HG02938 (cell line): ENCODE measurements around the gene IL2RA.
"Not testable (repeated sequence)": the region's sequence is repeated elsewhere in the genome, so short reads cannot be mapped to it uniquely, and the experiment has no call there.

Source experiments
- ATAC-seq: cut with Tn5 transposase; IDR thresholded peaks from one replicate; pipeline ENCODE4 v1.9.1; 2021; ENCODE audit warnings: mild to moderate bottlenecking, moderate library complexity; ENCODE audit not compliant: unreplicated experiment

IL2RA gene

GRCh38 chr10:6017781-6018354 lies 44.3 kb downstream of the IL2RA start:
- no peak for ATAC-seq

DNA sequence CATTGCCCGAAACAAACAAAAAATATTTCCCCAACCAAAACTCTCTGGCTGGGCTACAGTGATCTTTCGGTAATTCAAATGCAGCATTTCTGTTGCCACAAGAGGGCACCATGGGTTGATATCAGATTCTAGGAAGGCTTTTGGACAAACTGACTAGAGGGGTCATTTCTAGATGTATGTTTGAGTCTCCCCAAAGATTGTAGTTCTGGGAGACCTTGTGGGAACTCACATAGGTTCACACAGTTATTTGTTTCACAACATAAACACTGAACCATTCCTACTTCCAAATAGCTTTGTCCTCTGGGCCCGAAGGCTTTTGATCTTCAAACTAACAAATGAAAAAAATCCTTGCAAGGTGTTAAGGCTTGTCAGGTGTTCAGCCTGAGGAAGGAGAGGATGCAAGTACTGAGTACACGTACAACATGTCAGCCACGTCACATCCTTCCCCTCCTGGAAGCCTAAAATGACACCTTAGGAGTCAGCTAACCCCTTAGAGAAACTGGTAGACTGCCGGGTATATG lies 47.9 kb downstream of the IL2RA start:
- ATAC-seq: no peak

GRCh38 chr10:6013413-6014192 lies 48.6 kb downstream of the IL2RA start:
- no peak for ATAC-seq

- ATAC-seq: no peak
Measured at GRCh38 chr10:6012121-6012905, 49.9 kb downstream of the IL2RA start.

GRCh38 chr10:6011558-6011957 lies 50.6 kb downstream of the IL2RA start:
- no peak for ATAC-seq

DNA sequence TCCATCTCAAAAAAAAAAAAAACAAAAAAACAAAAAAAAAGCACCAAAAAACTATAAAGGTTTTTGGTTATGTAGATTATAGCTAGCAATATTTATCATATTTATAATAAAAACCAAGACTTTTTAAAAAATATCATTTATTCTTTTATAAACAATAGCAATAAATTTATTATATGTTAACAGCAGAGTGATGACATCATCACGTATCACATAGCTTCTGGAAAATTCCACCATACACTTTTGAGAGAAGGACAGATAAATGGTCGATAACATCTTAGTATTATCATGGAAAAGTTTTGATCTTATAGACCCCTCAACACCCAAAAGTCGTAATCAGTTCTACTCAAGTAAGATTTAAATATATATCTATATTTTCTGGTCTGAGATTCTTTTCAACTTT lies 51.6 kb downstream of the IL2RA start:
- no peak for ATAC-seq

GRCh38 chr10:6009961-6010360 lies 52.2 kb downstream of the IL2RA start:
- no peak for ATAC-seq

DNA sequence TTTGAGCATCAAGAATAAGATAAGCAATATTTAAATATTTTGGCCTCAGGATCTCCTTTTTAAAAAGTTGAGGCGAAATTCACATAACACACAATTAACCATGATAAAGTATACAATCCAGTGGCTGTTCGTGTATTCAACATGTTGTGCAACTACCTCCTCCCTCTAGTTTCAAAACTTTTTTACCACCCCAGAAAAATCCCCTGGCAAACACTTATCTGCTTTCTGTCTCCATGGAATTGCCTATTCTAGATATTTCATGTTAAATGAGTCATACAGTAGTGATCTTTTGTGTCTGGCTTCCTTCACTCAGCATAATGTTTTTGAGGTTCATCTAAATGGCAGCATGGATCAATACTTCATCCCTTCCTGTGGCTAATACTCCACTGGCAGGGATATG lies 53.0 kb downstream of the IL2RA start:
- ATAC-seq: no peak

GRCh38 chr10:6008497-6009142 lies 53.5 kb downstream of the IL2RA start:
- ATAC-seq: no peak

GRCh38 chr10:6006991-6007390 lies 55.2 kb downstream of the IL2RA start:
- ATAC-seq: no peak

DNA sequence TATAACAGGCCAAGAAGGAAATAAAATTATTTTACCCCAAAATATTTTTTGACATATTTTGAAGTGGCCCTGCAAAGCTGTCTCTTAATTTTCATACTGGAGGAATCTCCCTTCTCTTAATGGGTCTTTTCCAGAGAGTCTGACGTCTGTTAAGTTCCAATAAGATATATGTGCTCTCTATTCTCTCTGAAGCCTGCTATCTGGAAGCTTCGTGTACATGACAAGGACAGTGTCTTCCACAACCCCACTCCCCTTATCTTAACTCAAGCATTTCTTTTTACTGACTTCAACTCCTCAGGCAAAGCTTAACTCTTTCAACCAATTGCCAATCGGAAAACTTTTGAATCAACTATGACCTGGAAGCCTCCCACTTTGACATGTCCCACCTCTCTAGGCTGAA lies 55.6 kb downstream of the IL2RA start:
- no peak for ATAC-seq

DNA sequence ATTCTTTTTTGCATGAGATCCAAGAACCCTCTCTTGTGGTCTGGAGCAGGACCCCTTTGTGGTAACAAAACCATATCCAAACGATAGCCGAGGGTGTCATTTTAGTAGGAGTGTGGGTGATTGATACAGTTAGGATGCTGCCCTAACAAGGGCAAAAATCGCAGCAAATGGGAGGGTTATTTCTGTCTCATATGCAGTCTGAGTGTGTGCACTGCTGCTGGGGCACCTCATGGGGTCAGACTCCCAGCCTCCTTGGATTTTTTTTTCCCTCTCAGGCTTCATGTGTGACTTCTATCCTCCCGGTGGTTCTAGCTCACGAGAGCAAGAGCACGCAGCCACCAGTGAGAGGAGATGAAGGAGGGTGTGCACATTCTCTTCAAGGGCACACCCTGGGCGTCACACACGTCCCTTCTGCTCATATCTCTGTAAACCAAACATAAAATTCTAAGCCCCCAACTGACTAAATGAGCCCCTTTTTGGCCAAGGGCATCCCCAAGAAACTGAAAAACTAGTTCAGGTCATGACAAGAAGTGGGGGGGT lies 56.2 kb downstream of the IL2RA start:
- ATAC-seq: no peak

DNA sequence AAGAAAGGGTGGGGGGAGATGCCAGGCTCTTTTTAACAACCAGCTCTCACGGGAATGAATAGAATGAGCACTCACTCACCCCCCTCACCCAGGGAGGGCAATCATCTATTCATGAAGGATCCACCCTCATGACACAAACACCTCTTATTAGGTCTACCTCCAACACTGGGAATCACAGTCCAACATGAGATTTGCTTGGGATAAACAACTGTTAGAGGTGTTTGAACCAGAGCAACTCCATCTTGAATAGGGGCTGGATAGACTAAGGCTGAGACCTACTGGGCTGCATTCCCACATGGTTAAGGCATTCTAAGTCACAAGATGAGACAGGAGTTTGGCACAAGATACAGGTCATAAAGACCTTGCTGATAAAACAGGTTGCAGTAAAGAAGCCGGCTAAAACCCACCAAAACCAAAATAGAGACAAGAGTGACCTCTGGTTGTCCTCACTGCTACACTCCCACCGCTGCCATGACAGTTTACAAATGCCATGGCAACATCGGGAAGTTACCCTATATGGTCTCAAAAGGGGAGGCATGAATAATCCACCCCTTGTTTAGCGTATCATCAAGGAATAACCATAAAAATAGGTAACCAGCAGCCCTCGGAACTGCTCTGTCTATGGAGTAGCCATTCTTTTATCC lies 56.9 kb downstream of the IL2RA start:
- ATAC-seq: not testable (repeated sequence)

- no peak for ATAC-seq
Measured at GRCh38 chr10:6002809-6003510, 59.2 kb downstream of the IL2RA start.

- ATAC-seq: no peak
Measured at GRCh38 chr10:5999440-6000165, 62.6 kb downstream of the IL2RA start.

DNA sequence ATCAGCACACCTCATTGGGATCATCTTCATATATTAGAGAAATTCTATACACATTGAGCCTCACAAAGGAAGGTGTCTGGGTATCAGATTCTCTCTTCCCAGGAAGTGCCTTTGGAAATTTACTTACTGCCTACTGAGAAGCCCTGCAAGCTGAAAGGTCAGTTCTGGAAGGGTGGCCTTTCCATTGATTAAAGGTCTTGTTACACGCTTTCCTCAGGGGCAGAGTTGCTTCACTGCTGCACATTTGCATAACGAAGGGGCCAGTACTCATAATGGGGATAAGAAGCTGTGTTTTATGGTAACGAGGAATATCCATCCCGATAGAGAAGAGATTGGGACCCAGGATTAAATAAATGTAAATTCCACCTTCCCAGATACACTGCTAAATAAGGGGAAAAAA lies 65.5 kb downstream of the IL2RA start:
- no peak for ATAC-seq

DNA sequence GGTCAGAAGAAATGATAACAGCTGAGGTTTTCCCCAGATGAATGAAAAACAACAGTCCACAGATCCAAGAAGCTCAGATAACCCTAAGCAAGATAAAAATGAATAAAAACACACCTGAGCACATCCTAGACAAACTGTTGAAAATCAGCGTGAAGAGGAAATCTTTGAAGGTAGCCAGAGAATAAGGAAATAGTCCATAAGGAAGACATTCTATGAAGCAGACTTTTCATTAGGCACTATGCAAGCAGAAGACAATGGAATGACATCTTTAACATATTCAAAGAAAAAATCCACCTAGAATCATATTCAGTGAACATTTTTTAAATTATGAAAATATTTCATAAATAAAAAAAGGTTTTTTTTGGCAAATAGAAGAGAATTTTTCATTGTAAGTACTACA lies 69.8 kb downstream of the IL2RA start:
- no peak for ATAC-seq

- no peak for ATAC-seq
Measured at GRCh38 chr10:5991708-5992107, 70.5 kb downstream of the IL2RA start.

DNA sequence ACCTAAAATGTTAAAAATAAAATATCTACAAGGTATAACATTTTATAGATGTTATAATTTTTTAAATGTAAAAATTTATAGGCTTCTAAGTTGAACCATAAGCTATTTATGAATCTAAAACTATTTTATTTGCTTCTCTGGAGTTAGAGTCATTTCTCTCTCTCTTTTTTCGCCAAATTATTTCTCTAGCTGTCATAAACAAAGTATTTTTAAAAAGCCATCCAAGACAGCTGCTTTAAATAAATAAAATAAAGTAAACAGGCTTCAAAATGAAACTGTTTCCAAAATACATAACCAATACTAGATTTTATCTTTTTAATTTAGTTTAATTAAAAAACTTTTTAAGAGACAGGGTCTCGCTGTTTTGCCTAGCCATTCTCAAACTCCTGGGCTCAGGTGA lies 72.4 kb downstream of the IL2RA start:
- no peak for ATAC-seq
